HepG2 (cell line): Measurements from ENCODE around the gene KAT2A. TPM values are rescaled to one million over a fixed set of nuclear protein-coding genes. Genes with fewer than 3 reads are reported as not detected.

Experiments used
- FLYWCH1 ChIP-seq: sonication (generic); formaldehyde crosslinking; IDR thresholded peaks from 2 replicates; pipeline ENCODE4 v1.8.1; 2023; ENCODE audit warnings: mild to moderate bottlenecking, missing genetic modification reagents
- FOXO1 ChIP-seq: sonication (generic); formaldehyde crosslinking; IDR thresholded peaks from 2 replicates; pipeline ENCODE4 v1.4.0; 2020; ENCODE audit warnings: missing genetic modification reagents
- HNF4G ChIP-seq, 2 experiments: sonication (generic) in 1 of 2; formaldehyde crosslinking in 1 of 2; IDR thresholded peaks; 2 replicates each; pipeline versions ENCODE4 v1.4.0 to v1.6.1; 2011 to 2020; ENCODE audit warnings: borderline replicate concordance in 2 of 2, low read depth in 2 of 2, mild to moderate bottlenecking in 2 of 2, low read length in 1 of 2, missing genetic modification reagents in 1 of 2, moderate library complexity in 1 of 2
- MXI1 ChIP-seq: IDR thresholded peaks from 3 replicates; pipeline ENCODE4 v1.6.1; 2012; ENCODE audit warnings: low read depth, low read length, inconsistent platforms, borderline replicate concordance
- NFKBIZ ChIP-seq: IDR thresholded peaks from 2 replicates; pipeline ENCODE4 v1.6.1; 2018; ENCODE audit warnings: missing genetic modification reagents, missing compliant biosample characterization
- RFX5 ChIP-seq: IDR thresholded peaks from 2 replicates; pipeline ENCODE4 v1.6.1; 2011; ENCODE audit warnings: low read depth, low read length, improper control_type of control experiment
- ZKSCAN8 ChIP-seq: IDR thresholded peaks from 2 replicates; pipeline ENCODE4 v1.6.1; 2016; ENCODE audit warnings: borderline replicate concordance, missing genetic modification reagents, missing compliant biosample characterization
- ZNF713 ChIP-seq: sonication (generic); formaldehyde crosslinking; IDR thresholded peaks from 2 replicates; pipeline ENCODE4 v1.4.0; 2020; ENCODE audit warnings: mild to moderate bottlenecking, missing genetic modification reagents
- ZNF737 ChIP-seq: sonication (generic); formaldehyde crosslinking; IDR thresholded peaks from 2 replicates; pipeline ENCODE4 v1.5.0; 2020; ENCODE audit warnings: missing genetic modification reagents, mild to moderate bottlenecking, borderline replicate concordance
- polyA plus RNA-seq, 8 experiments: library from polyadenylated mRNA; depleted of rRNA in 3 of 8; stranded (reverse) in 7 of 8; unstranded in 1 of 8; fragments of >200 nt; fragmentation: Illumina TruSeq in 4 of 8; extraction: Trizol in 4 of 8; gene quantifications; 2 replicates each; pipeline versions ENCODE4 v1.2.1 to v1.2.3, GENCODE V29; 2011 to 2016; ENCODE audit warnings: low read depth in 4 of 8, missing spikeins in 1 of 8, mixed read lengths in 1 of 8; ENCODE audit not compliant: insufficient read depth in 1 of 8
- total RNA-seq, 5 experiments: library from RNA; depleted of rRNA; stranded (reverse); fragments of >200 nt; fragmentation: Illumina TruSeq; extraction: Trizol; gene quantifications; 2 replicates each; pipeline ENCODE4 v1.2.3, GENCODE V29; 2016; ENCODE audit warnings: low read depth in 1 of 5
- TF ChIP-seq, protein P1 (sequence below): sonication (generic); formaldehyde crosslinking; IDR thresholded peaks from 2 replicates; pipeline ENCODE4 v1.5.1; 2020; ENCODE audit warnings: mild to moderate bottlenecking, missing genetic modification reagents, borderline replicate concordance
- TF ChIP-seq, protein P2 (sequence below): sonication (generic); formaldehyde crosslinking; IDR thresholded peaks from 2 replicates; pipeline ENCODE4 v1.4.0; 2020; ENCODE audit warnings: low read depth, missing genetic modification reagents
- TF ChIP-seq, protein P3 (sequence below): sonication (generic); formaldehyde crosslinking; IDR thresholded peaks from 2 replicates; pipeline ENCODE4 v1.8.0; 2022; ENCODE audit warnings: missing genetic modification reagents, mild to moderate bottlenecking, borderline replicate concordance

KAT2A gene
- total and polyA plus RNA-seq, 2 of the 13 experiments (the other 11 are each of a cell fraction or from before 2014, with no cell fraction given), result 29.1 to 90.4 TPM

DNA sequence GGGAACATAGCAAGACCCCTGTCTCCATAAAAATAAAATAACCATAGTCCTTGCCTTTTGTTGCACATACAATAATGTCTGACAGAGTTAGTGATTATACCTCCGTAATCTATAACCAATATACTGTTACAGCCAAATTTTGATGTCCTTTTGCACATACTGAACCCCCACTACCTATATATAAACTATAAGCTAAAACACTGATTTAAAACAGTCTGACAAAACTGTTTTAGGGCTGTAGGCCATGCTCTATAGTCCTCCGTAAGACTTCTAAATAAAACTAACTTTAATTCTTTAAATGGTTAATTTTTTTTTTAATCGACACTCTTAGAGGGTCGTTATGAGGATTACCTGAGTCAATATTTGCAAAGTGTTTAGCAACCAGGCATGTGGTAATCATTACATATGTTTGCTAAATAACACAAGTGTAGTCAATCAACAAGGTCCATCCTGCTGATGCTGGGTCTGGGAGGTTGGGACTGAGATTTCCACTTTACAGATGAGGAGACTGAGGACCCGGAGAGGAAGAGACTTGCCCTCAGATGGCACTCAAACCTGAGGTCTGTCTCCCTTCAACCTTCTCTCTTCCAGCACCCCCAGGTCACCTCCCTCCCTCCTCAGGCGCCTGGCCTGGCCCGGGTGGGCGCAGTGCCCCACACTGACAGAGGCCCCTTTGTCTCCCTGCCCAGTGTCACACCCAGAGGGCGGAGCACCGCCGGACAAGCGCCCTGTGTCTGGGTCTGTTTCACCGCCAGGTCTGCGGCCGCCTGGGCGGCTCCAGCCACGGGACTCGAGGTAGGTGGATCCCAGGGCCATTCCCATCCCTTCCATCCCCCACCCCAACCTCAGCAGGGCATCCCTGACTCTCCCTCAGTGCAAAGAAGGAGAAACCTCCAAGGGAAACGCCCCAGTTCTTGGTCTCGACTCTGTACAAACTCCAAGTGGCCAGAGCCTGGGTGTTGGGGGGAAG, 33.1 kb downstream of the KAT2A start (continued):
- TF ChIP-seq, protein P1, sequence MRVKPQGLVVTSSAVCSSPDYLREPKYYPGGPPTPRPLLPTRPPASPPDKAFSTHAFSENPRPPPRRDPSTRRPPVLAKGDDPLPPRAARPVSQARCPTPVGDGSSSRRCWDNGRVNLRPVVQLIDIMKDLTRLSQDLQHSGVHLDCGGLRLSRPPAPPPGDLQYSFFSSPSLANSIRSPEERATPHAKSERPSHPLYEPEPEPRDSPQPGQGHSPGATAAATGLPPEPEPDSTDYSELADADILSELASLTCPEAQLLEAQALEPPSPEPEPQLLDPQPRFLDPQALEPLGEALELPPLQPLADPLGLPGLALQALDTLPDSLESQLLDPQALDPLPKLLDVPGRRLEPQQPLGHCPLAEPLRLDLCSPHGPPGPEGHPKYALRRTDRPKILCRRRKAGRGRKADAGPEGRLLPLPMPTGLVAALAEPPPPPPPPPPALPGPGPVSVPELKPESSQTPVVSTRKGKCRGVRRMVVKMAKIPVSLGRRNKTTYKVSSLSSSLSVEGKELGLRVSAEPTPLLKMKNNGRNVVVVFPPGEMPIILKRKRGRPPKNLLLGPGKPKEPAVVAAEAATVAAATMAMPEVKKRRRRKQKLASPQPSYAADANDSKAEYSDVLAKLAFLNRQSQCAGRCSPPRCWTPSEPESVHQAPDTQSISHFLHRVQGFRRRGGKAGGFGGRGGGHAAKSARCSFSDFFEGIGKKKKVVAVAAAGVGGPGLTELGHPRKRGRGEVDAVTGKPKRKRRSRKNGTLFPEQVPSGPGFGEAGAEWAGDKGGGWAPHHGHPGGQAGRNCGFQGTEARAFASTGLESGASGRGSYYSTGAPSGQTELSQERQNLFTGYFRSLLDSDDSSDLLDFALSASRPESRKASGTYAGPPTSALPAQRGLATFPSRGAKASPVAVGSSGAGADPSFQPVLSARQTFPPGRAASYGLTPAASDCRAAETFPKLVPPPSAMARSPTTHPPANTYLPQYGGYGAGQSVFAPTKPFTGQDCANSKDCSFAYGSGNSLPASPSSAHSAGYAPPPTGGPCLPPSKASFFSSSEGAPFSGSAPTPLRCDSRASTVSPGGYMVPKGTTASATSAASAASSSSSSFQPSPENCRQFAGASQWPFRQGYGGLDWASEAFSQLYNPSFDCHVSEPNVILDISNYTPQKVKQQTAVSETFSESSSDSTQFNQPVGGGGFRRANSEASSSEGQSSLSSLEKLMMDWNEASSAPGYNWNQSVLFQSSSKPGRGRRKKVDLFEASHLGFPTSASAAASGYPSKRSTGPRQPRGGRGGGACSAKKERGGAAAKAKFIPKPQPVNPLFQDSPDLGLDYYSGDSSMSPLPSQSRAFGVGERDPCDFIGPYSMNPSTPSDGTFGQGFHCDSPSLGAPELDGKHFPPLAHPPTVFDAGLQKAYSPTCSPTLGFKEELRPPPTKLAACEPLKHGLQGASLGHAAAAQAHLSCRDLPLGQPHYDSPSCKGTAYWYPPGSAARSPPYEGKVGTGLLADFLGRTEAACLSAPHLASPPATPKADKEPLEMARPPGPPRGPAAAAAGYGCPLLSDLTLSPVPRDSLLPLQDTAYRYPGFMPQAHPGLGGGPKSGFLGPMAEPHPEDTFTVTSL (CRISPR knock-in tag), result no peak
- TF ChIP-seq FLYWCH1 (CRISPR knock-in tag) (no peak), FOXO1 (CRISPR knock-in tag) (peak; percentile 55; the same call in 1 of the 2 replicates), RFX5 (no peak), ZKSCAN8 (CRISPR knock-in tag) (no peak), HNF4G (IDR thresholded peaks at IDR 0.05; ENCODE audit: borderline replicate concordance, low read depth, low read length) (peak; percentile 47; the same call in 1 of the 2 replicates), HNF4G (CRISPR knock-in tag; IDR thresholded peaks at IDR 0.05; ENCODE audit: borderline replicate concordance, low read depth) (no peak), ZNF713 (CRISPR knock-in tag) (no peak), ZNF737 (CRISPR knock-in tag) (0 out of 2 replicates have a peak, but pooled peaks have one; percentile 36), NFKBIZ (CRISPR knock-in tag) (no peak), MXI1 (no peak)
- TF ChIP-seq, protein P2, sequence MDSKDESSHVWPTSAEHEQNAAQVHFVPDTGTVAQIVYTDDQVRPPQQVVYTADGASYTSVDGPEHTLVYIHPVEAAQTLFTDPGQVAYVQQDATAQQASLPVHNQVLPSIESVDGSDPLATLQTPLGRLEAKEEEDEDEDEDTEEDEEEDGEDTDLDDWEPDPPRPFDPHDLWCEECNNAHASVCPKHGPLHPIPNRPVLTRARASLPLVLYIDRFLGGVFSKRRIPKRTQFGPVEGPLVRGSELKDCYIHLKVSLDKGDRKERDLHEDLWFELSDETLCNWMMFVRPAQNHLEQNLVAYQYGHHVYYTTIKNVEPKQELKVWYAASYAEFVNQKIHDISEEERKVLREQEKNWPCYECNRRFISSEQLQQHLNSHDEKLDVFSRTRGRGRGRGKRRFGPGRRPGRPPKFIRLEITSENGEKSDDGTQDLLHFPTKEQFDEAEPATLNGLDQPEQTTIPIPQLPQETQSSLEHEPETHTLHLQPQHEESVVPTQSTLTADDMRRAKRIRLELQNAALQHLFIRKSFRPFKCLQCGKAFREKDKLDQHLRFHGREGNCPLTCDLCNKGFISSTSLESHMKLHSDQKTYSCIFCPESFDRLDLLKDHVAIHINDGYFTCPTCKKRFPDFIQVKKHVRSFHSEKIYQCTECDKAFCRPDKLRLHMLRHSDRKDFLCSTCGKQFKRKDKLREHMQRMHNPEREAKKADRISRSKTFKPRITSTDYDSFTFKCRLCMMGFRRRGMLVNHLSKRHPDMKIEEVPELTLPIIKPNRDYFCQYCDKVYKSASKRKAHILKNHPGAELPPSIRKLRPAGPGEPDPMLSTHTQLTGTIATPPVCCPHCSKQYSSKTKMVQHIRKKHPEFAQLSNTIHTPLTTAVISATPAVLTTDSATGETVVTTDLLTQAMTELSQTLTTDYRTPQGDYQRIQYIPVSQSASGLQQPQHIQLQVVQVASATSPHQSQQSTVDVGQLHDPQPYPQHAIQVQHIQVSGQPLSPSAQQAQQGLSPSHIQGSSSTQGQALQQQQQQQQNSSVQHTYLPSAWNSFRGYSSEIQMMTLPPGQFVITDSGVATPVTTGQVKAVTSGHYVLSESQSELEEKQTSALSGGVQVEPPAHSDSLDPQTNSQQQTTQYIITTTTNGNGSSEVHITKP (CRISPR knock-in tag), result no peak
- TF ChIP-seq, protein P3, sequence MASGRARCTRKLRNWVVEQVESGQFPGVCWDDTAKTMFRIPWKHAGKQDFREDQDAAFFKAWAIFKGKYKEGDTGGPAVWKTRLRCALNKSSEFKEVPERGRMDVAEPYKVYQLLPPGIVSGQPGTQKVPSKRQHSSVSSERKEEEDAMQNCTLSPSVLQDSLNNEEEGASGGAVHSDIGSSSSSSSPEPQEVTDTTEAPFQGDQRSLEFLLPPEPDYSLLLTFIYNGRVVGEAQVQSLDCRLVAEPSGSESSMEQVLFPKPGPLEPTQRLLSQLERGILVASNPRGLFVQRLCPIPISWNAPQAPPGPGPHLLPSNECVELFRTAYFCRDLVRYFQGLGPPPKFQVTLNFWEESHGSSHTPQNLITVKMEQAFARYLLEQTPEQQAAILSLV (CRISPR knock-in tag), result no peak
